Brain microvascular endothelial cell (primary cell): ENCODE results near the gene MRPL47.
"Not testable (repeated sequence)": the region's sequence is repeated elsewhere in the genome, so short reads cannot be mapped to it uniquely, and the experiment has no call there.

Source experiments
- DNase-seq: peaks from one replicate; pipeline ENCODE4 v3.0.0-alpha.2; 2020
- H3K27ac ChIP-seq: fragments of 250-450 bp; sonication (Bioruptor Pico); 2 replicates; pipeline ENCODE4 v1.5.1; 2020; ENCODE audit warnings: mild to moderate bottlenecking, moderate library complexity
- H3K27me3 ChIP-seq: fragments of 250-450 bp; sonication (Bioruptor Pico); replicated peaks from 2 replicates; pipeline ENCODE4 v1.5.1; 2020; ENCODE audit warnings: mild to moderate bottlenecking
- H3K36me3 ChIP-seq: fragments of 250-450 bp; sonication (Bioruptor Pico); replicated peaks from 2 replicates; pipeline ENCODE4 v1.5.1; 2020; ENCODE audit warnings: mild to moderate bottlenecking
- H3K4me3 ChIP-seq: 2 replicates; pipeline ENCODE4 v1.5.1; 2011; ENCODE audit warnings: low read depth, mild to moderate bottlenecking, control low read depth, low read length, moderate library complexity
- in situ Hi-C: cut with HindIII; loops from 2 replicates; pipeline ENCODE4 v1.10.0; 2017; ENCODE audit warnings: low sequenced_read_pairs, low pct_ligation_motif_present
- TF ChIP-seq, protein P1 (sequence below): IDR thresholded peaks from 2 replicates; pipeline ENCODE4 v1.5.1; 2011; ENCODE audit warnings: low read depth, mild to moderate bottlenecking, moderate library complexity, low read length, control low read depth, inconsistent platforms; ENCODE audit errors: missing control alignments

MRPL47 gene

GRCh38 chr3:179604321-179605078, at the start of gene MRPL47, which contains the start of gene NDUFB5:
Gene MRPL47, minus strand, starts transcription at chr3:179604638. Its CDS starts 14 bp downstream, at chr3:179604624.
Gene NDUFB5, plus strand, starts transcription at chr3:179604794. Its CDS starts 22 bp downstream, at chr3:179604816.
- peak; percentile 95 for DNase-seq
- peak within 1 kb of the TSS; percentile 91 for H3K27ac ChIP-seq
- TF ChIP-seq, protein P1, sequence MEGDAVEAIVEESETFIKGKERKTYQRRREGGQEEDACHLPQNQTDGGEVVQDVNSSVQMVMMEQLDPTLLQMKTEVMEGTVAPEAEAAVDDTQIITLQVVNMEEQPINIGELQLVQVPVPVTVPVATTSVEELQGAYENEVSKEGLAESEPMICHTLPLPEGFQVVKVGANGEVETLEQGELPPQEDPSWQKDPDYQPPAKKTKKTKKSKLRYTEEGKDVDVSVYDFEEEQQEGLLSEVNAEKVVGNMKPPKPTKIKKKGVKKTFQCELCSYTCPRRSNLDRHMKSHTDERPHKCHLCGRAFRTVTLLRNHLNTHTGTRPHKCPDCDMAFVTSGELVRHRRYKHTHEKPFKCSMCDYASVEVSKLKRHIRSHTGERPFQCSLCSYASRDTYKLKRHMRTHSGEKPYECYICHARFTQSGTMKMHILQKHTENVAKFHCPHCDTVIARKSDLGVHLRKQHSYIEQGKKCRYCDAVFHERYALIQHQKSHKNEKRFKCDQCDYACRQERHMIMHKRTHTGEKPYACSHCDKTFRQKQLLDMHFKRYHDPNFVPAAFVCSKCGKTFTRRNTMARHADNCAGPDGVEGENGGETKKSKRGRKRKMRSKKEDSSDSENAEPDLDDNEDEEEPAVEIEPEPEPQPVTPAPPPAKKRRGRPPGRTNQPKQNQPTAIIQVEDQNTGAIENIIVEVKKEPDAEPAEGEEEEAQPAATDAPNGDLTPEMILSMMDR, result no peak
- H3K36me3 ChIP-seq, result peaks cover 18% of the 10 kb centered on the region
- in situ Hi-C loops, result no loop called here
- H3K27me3 ChIP-seq, result no peaks in the 10 kb centered on the region
- peak within 1 kb of the TSS; percentile 98 for H3K4me3 ChIP-seq

DNA sequence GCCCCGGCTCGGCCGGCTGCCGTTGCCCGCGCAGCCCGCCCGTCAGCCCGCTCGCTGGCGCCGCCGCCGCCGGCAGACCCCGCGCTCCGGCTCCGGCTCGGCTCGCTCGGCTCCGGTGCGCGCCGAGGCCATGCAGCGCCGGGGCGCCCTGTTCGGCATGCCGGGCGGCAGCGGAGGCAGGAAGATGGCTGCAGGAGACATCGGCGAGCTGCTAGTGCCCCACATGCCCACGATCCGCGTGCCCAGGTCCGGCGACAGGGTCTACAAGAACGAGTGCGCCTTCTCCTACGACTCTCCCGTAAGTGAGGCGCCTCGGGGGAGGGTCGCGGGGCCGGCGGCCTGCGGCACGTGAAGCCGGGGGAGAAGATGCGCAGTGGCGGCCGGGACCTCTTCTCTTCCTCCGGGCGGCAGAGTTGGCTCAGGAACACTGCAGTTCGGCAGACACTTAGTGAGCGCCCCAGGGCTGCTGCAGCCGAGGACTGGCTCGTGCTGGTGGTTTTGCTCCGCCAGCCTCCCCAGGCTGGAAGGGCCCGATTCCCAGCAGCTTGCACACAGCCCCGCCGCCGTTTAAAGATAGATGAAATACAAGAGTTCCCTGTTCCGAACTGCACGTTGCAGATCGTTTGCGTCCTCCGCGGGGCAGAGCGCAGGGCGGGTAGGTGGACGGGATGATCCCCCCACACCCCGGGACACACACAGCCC, 48.8 kb upstream of the MRPL47 start:
- peak overlapping the region; percentile 85 for H3K4me3 ChIP-seq
- in situ Hi-C loops, result no loop called here
- H3K27me3 ChIP-seq, result no peaks in the 10 kb centered on the region
- H3K36me3 ChIP-seq, result no peaks in the 10 kb centered on the region
- TF ChIP-seq, protein P1, result no peak
- peak; percentile 75 for DNase-seq
- H3K27ac ChIP-seq, result peak overlapping the region; percentile 79

- peak within 1 kb of the TSS; percentile 79 for H3K27ac ChIP-seq
- H3K4me3 ChIP-seq, result peak within 1 kb of the TSS; percentile 85
- no peaks in the 10 kb centered on the region for H3K27me3 ChIP-seq
- TF ChIP-seq, protein P1, result peak; percentile 5
- DNase-seq, result peak; percentile 73
- in situ Hi-C loops, result no loop called here
- no peaks in the 10 kb centered on the region for H3K36me3 ChIP-seq
Observed at GRCh38 chr3:179652447-179653095, 48.1 kb upstream of the MRPL47 start, which contains the start of gene USP13. Gene USP13, plus strand, starts transcription at chr3:179653040. Its CDS starts 186 bp downstream, at chr3:179653226.

GRCh38 chr3:179651687-179652446, 47.4 kb upstream of the MRPL47 start:
- H3K36me3 ChIP-seq, result no peaks in the 10 kb centered on the region
- peak overlapping the region; percentile 79 for H3K27ac ChIP-seq
- no peak for DNase-seq
- TF ChIP-seq, protein P1, result no peak
- in situ Hi-C loops, result no loop called here
- H3K4me3 ChIP-seq, result peak overlapping the region; percentile 85
- no peaks in the 10 kb centered on the region for H3K27me3 ChIP-seq

DNA sequence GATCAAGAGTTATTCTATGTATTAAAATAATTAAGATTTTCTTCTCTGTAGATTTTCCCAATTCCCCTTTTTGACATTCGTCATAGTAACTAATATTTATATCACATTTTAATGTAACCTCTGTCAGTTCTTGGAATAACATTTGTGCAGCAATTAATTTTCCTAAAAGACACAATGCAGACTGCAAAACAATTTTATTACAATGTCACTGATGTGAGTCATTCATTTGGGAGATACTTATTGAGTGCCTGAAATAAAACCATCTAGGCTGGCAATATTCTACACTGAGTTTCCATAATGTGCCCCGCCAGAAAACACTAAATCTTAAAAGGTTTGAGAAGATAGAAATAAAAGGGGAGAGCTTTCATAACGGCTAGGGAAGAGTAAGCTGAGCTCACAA, 41.7 kb upstream of the MRPL47 start:
- no peaks in the 10 kb centered on the region for H3K36me3 ChIP-seq
- H3K27me3 ChIP-seq, result no peaks in the 10 kb centered on the region
- TF ChIP-seq, protein P1, result no peak
- no peak overlapping the region for H3K27ac ChIP-seq
- DNase-seq, result no peak
- in situ Hi-C loops, result no loop called here
- no peak overlapping the region for H3K4me3 ChIP-seq

GRCh38 chr3:179643837-179644236, 39.4 kb upstream of the MRPL47 start:
- H3K27ac ChIP-seq, H3K36me3 ChIP-seq, in situ Hi-C loops, H3K27me3 ChIP-seq, H3K4me3 ChIP-seq, DNase-seq: not testable (repeated sequence)
